Lung (tissue), 12 donors: ENCODE data around the gene KBTBD4. TPM values are rescaled to one million over a fixed set of nuclear protein-coding genes. Genes with fewer than 3 reads are reported as not detected.

Experiments
- ATAC-seq: fragments of 200-7000 bp; cut with Tn5 transposase; one replicate; pipeline ENCODE4 v1.9.1; 2020; ENCODE audit warnings: moderate number of reproducible peaks; ENCODE audit not compliant: insufficient read depth, low FRiP score
- DNase-seq, 3 donors: peaks; one replicate each; pipeline ENCODE4 v3.0.0-alpha.2; 2013 to 2017
- H3K27ac ChIP-seq, 2 donors: one replicate each; pipeline ENCODE4 v1.5.1; 2013; ENCODE audit warnings: mild to moderate bottlenecking in 2 of 2, moderate library complexity in 2 of 2, control low read depth in 1 of 2, inconsistent platforms in 1 of 2, low read depth in 1 of 2, low read length in 1 of 2
- H3K27me3 ChIP-seq, 3 donors: one replicate each; pipeline ENCODE4 v1.5.1; 2013; ENCODE audit warnings: low read length in 2 of 3; ENCODE audit not compliant: control insufficient read depth in 3 of 3, insufficient read depth in 3 of 3
- H3K36me3 ChIP-seq, 4 donors: one replicate each; pipeline ENCODE4 v1.5.1; 2013; ENCODE audit warnings: low read length in 4 of 4, mild to moderate bottlenecking in 1 of 4, moderate library complexity in 1 of 4; ENCODE audit not compliant: control insufficient read depth in 4 of 4, insufficient read depth in 4 of 4
- H3K4me1 ChIP-seq, 5 donors: one replicate each; pipeline ENCODE4 v1.5.1; 2013; ENCODE audit warnings: low read length in 5 of 5, mild to moderate bottlenecking in 2 of 5, moderate library complexity in 1 of 5; ENCODE audit not compliant: control insufficient read depth in 5 of 5, insufficient read depth in 5 of 5
- H3K4me3 ChIP-seq: one replicate; pipeline ENCODE4 v1.5.1; 2013; ENCODE audit warnings: mild to moderate bottlenecking, control low read depth, moderate library complexity
- H3K9ac ChIP-seq, 2 donors: one replicate each; pipeline ENCODE4 v1.5.1; 2013; ENCODE audit warnings: low read length in 2 of 2, control low read depth in 1 of 2; ENCODE audit not compliant: insufficient read depth in 1 of 2
- H3K9me3 ChIP-seq, 4 donors: one replicate each; pipeline ENCODE4 v1.5.1; 2013; ENCODE audit warnings: low read length in 3 of 4, mild to moderate bottlenecking in 1 of 4, moderate library complexity in 1 of 4; ENCODE audit not compliant: control insufficient read depth in 4 of 4, insufficient read depth in 3 of 4
- WGBS, 2 donors: extraction: QIAGEN DNeasy Blood & Tissue Kit; methylation state at CpG; one replicate each; pipeline ENCODE4 v1.1.7; 2013; 5-methylcytosine and 5-hydroxymethylcytosine counted together
- polyA plus RNA-seq, 2 donors: library from polyadenylated mRNA; stranded (reverse); fragments of 200-250 nt; gene quantifications; one replicate each; pipeline ENCODE4 v1.2.1, GENCODE V29; 2013
- total RNA-seq, 2 donors: library from RNA; depleted of rRNA in 1 of 2; stranded (reverse); fragments of >200 nt in 1 of 2; gene quantifications; one replicate each; pipeline ENCODE4 v1.2.1, GENCODE V29; 2014 to 2021
- TF ChIP-seq, protein P1 (sequence below): IDR thresholded peaks from 2 replicates; pipeline ENCODE4 v1.5.1; 2012; ENCODE audit warnings: mild to moderate bottlenecking; ENCODE audit errors: control extremely low read depth, extremely low read depth
- donor health status: control.
- donor health status: control.
- donor health status: Bipolar disorder and iron deficiency.
- donor health status: healthy.
- donor health status: DM: yes; HTN: yes; CAD: no.

KBTBD4 gene
- total and polyA plus RNA-seq, 4 donors: 5.8 to 17.1 (median 15.9) TPM

DNA sequence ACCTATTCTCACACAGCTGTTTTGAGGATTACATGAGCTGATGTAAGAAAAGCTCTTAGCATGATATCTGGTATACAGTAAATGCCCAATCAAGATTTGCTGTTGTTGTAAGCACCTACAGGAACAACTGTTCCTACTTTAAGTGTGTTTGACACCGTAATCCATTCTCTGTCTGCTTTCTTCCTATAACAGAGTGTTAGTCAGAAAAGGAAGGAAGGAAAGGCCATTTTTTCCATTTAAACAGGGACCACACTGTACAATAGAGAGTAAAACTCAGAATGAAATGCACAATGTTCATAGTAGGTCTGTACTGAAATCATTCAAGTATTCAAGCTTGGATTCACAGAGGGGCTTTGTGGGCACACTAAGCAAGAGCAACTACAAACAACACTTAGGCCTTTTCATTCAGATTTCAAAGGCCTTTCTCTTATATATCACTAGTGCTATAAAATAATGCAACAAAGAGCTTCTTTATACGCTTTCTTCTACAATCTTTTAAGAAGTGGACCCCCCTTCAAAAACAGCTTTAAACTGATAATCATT is 42.1 kb upstream of the KBTBD4 start:
- peaks cover 21 to 27% (median 25%) of the 10 kb centered on the region in 4 donors for H3K36me3 ChIP-seq
- 89 to 92% methylated on average over 2 of the region's 2 CpGs for WGBS, 2 donors
- no peak overlapping the region for H3K27ac ChIP-seq
- no peaks in the 10 kb centered on the region for H3K9me3 ChIP-seq
- ATAC-seq (no peak), DNase-seq (no peak)
- TF ChIP-seq, protein P1, sequence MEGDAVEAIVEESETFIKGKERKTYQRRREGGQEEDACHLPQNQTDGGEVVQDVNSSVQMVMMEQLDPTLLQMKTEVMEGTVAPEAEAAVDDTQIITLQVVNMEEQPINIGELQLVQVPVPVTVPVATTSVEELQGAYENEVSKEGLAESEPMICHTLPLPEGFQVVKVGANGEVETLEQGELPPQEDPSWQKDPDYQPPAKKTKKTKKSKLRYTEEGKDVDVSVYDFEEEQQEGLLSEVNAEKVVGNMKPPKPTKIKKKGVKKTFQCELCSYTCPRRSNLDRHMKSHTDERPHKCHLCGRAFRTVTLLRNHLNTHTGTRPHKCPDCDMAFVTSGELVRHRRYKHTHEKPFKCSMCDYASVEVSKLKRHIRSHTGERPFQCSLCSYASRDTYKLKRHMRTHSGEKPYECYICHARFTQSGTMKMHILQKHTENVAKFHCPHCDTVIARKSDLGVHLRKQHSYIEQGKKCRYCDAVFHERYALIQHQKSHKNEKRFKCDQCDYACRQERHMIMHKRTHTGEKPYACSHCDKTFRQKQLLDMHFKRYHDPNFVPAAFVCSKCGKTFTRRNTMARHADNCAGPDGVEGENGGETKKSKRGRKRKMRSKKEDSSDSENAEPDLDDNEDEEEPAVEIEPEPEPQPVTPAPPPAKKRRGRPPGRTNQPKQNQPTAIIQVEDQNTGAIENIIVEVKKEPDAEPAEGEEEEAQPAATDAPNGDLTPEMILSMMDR: no peak
- no peak overlapping the region for H3K4me3 ChIP-seq
- H3K9ac ChIP-seq: no peak overlapping the region
- H3K4me1 ChIP-seq: no peaks in the 10 kb centered on the region
- no peaks in the 10 kb centered on the region for H3K27me3 ChIP-seq

DNA sequence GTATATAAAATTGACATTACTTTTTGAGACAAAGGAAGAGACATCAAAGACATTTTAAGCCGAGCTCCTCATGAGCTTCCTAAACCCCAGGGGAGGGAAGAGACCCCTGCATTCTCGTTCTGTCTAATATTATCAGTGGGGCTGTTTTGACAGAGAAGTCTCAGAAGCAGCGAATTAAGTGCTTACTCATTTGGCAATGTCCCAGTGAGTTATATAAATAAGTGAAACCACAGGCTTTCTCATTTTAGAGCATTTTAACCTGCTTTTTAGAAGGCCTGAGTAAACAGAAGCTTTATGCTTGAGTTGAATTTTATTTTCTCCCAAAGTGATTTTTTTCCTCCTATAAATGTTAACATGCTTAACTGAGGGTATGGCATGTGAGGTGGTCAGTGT is 38.6 kb upstream of the KBTBD4 start:
- ATAC-seq (no peak), DNase-seq (no peak)
- Histone ChIP-seq H3K27me3 (no peaks in the 10 kb centered on the region), H3K9me3 (no peaks in the 10 kb centered on the region), H3K9ac (no peak overlapping the region), H3K4me1 (no peaks in the 10 kb centered on the region), H3K36me3 (peaks cover 13 to 18% (median 14%) of the 10 kb centered on the region in 4 donors), H3K27ac (no peak overlapping the region), H3K4me3 (no peak overlapping the region)
- 35 to 42% methylated on average over 3 of the region's 3 CpGs for WGBS, 2 donors
- TF ChIP-seq, protein P1: no peak

DNA sequence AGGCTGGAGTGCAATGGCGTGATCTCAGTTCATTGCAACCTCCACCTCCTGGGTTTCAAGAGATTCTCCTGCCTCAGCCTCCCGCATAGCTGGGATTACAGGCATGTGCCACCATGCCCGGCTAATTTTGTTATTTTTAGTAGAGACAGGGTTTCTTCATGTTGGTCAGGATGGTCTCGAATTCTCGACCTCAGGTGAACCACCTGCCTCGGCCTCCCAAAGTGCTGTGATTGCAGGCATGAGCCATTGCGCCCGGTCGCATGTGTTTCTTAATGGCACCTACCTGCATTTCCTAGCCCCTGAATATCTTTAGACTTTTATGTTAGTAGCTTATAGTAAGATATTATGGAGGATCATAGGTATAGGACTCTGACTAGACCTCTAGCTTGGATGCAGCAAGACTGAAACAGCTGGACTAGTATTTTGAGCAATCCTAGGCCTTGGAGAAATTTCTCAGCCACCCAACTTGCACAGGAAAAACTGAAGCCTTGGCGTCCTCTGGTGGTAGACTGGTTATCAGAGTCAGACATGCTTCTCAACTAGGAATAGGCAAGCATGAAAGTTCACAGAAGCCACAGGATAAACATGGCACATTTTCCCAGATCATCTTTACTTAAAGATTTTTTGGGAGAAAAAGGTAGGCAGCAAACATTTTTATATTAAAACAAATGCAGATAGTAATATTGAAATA is 38.1 kb upstream of the KBTBD4 start:
- TF ChIP-seq, protein P1: peak; percentile 46
- Histone ChIP-seq H3K36me3 (peaks cover 12 to 14% (median 13%) of the 10 kb centered on the region in 4 donors), H3K4me1 (no peaks in the 10 kb centered on the region), H3K9ac (no peak overlapping the region), H3K9me3 (no peaks in the 10 kb centered on the region), H3K4me3 (no peak overlapping the region), H3K27ac (no peak overlapping the region), H3K27me3 (no peaks in the 10 kb centered on the region)
- 85 to 89% methylated on average over 10 of the region's 10 CpGs for whole genome bisulfite sequencing, 2 donors
- DNase-seq: peak; percentile 63 to 84 (median 73)
- no peak for ATAC-seq

DNA sequence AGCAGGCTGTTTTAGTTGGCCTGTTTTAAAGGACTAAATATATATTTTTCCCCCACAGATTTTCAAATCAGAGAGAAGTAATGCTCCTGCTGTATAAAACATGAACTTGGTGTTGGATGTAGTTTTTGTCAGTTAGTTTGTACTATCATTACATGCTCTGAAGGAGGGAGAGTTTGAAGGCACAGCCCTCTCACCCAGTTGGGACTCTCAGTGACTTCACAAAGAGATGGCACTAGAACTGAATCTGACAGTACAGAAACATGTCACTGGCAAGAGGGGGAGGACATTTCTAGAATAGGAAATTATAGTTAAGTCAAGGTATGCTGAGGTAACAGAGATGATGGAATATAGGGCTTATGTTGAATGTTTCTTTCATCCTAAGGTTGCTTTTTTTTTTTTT is 36.5 kb upstream of the KBTBD4 start:
- no peaks in the 10 kb centered on the region for H3K27me3 ChIP-seq
- peaks cover under 1 to 9% (median 5%) of the 10 kb centered on the region in 4 donors for H3K36me3 ChIP-seq
- no peaks in the 10 kb centered on the region for H3K4me1 ChIP-seq
- TF ChIP-seq, protein P1: no peak
- no peak overlapping the region for H3K4me3 ChIP-seq
- H3K9ac ChIP-seq: no peak overlapping the region
- no peak overlapping the region for H3K27ac ChIP-seq
- no peak for DNase-seq
- no peak for ATAC-seq
- no peaks in the 10 kb centered on the region for H3K9me3 ChIP-seq
